Ascending aorta (tissue), 2 donors: Measurements from ENCODE around the gene CCL18. TPM values are rescaled to one million over a fixed set of nuclear protein-coding genes. Genes with fewer than 3 reads are reported as not detected.
A peak's percentile ranks its signal among the peaks of the same experiment; 100 is the strongest.
"Not testable (repeated sequence)": the region's sequence is repeated elsewhere in the genome, so short reads cannot be mapped to it uniquely, and the experiment has no call there.

ENCODE experiments used
- DNase-seq, 2 donors: peaks; one replicate each; pipeline ENCODE4 v3.0.0-alpha.2; 2019; ENCODE audit warnings: low spot score in 2 of 2
- H3K27ac ChIP-seq, 2 donors: fragments of 200-600 bp; sonication (generic); one replicate each; pipeline ENCODE4 v1.5.1; 2016 to 2017; ENCODE audit warnings: mild to moderate bottlenecking in 1 of 2
- H3K27me3 ChIP-seq: fragments of 200-600 bp; sonication (generic); one replicate; pipeline ENCODE4 v1.5.1; 2017
- H3K36me3 ChIP-seq, 2 donors: fragments of 200-600 bp; sonication (generic); one replicate each; pipeline ENCODE4 v1.5.1; 2016
- H3K4me1 ChIP-seq, 2 donors: fragments of 200-600 bp; sonication (generic); one replicate each; pipeline ENCODE4 v1.5.1; 2016 to 2017; ENCODE audit warnings: mild to moderate bottlenecking in 1 of 2
- H3K4me3 ChIP-seq, 2 donors: fragments of 200-600 bp; sonication (generic); one replicate each; pipeline ENCODE4 v1.5.1; 2016 to 2017; ENCODE audit warnings: mild to moderate bottlenecking in 1 of 2
- H3K9me3 ChIP-seq, 2 donors: fragments of 200-600 bp; sonication (generic); one replicate each; pipeline ENCODE4 v1.5.1; 2016
- CTCF ChIP-seq, 3 experiments: fragments of 200-600 bp in 2 of 3; fragments of 450-650 bp in 1 of 3; sonication (generic) in 2 of 3; IDR thresholded peaks; one replicate each; pipeline ENCODE4 v1.5.1; 2016 to 2019; ENCODE audit warnings: antibody characterized with exemption in 3 of 3, mild to moderate bottlenecking in 1 of 3, moderate library complexity in 1 of 3
- intact Hi-C: fragments of 100-400 bp; cut with DNase I; formaldehyde crosslinking; loops from one replicate; pipeline ENCODE4 v1.15.1; 2023
- total RNA-seq: library from RNA; depleted of rRNA; stranded (reverse); fragments of >200 nt; gene quantifications from one replicate; pipeline ENCODE4 v1.1.0, GENCODE V29; 2016

Gene CCL18
- total RNA-seq, 1 donor from 2014 or later, result not detected

DNA sequence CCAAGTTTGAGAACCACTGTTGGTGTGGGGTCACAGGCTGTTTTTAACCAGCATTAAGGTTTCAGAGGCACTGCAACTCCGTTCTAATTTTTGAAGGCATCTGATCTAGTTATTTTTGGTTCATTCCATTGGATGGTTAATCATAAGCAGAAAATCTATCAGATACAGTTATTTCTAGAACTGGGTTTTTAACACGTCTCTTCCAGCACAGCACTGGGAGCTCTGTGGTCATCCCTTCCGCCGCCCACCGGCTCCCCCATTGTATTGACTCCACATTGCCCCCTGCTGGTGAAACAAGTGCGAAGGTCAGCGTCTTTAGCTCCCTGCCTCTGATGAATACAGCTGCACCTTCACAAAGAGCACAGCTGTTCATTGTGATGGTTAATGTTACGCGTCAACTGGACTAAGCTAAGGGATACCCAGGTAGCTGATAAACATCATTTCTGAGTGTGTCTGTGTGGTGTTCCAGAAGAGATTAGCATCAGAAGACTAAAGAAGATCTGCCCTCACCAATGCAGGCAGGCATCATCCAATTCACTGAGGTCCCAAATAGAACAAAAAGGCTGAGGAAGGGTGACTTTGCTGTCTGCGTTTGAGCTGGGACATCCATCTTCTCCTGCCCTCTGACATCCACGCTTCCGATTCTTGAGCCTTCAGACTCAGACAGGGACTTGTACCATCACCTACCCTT, 8.5 kb downstream of the CCL18 start:
- H3K9me3 ChIP-seq, result no peaks in the 10 kb centered on the region
- no peaks in the 10 kb centered on the region for H3K36me3 ChIP-seq
- DNase-seq, result no peak
- peak in 2 of 3 experiments; percentile 11 to 41 for TF ChIP-seq CTCF (IDR thresholded peaks at IDR 0.05)
- no peak overlapping the region for H3K4me3 ChIP-seq
- no peaks in the 10 kb centered on the region for H3K27me3 ChIP-seq
- no peak overlapping the region for H3K27ac ChIP-seq
- intact Hi-C loops, result no loop called here
- H3K4me1 ChIP-seq, result no peaks in the 10 kb centered on the region

DNA sequence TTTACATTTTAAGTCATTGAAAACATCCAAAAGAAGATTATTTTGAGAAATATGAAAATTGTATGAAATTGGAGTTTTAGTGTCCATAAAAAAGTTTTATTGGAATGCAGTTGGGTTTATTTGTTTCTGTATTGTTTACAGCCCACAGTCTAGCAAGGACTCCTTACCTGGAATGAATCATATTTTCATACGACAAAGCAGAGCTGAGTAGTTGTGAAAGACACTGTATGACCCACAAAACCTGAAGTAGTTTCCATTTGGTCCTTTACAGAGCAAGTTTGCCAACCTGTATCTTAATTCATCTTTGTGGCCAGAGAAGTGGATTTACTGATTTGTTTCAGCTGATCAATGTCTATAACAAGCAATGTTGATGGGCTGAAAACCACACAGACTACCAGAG, 10.3 kb downstream of the CCL18 start:
- Histone ChIP-seq H3K4me3 (no peak overlapping the region), H3K9me3 (no peaks in the 10 kb centered on the region), H3K27ac (no peak overlapping the region), H3K27me3 (no peaks in the 10 kb centered on the region), H3K4me1 (no peaks in the 10 kb centered on the region), H3K36me3 (no peaks in the 10 kb centered on the region)
- no peak for TF ChIP-seq CTCF (IDR thresholded peaks at IDR 0.05)
- DNase-seq, result no peak
- intact Hi-C loops, result no loop called here

GRCh38 chr17:36081681-36082471, 17.8 kb downstream of the CCL18 start:
- intact Hi-C loops, result not testable (repeated sequence)

GRCh38 chr17:36082482-36083120, 18.5 kb downstream of the CCL18 start:
- DNase-seq, H3K27ac ChIP-seq, H3K4me3 ChIP-seq, intact Hi-C loops, H3K36me3 ChIP-seq, H3K27me3 ChIP-seq, H3K9me3 ChIP-seq, H3K4me1 ChIP-seq: not testable (repeated sequence)

More at GRCh38 chr17:36081681-36082471, 17.8 kb downstream of the CCL18 start:
- not testable (repeated sequence) for DNase-seq, H3K9me3 ChIP-seq, H3K4me1 ChIP-seq, H3K4me3 ChIP-seq, H3K36me3 ChIP-seq, H3K27me3 ChIP-seq, H3K27ac ChIP-seq

DNA sequence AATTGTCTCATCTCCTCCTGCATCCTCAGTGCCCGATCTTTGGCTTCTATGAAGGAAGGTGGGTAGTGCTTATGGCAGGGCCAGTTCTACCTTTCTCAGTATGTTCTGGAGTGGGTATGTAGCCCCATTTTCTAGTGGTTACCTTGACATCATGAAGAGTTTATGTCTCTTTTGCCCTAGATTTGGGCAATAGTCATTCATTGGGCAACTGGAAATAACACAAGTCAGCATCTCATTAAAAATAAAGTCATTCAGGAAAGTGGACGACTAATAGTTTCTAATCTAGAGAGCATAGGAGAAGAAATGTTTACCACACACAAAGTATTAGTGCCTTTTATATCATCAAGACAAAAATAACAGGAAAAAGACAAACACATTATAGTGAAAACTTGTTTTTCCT, 19.6 kb downstream of the CCL18 start:
- intact Hi-C loops, DNase-seq, H3K4me1 ChIP-seq: not testable (repeated sequence)

DNA sequence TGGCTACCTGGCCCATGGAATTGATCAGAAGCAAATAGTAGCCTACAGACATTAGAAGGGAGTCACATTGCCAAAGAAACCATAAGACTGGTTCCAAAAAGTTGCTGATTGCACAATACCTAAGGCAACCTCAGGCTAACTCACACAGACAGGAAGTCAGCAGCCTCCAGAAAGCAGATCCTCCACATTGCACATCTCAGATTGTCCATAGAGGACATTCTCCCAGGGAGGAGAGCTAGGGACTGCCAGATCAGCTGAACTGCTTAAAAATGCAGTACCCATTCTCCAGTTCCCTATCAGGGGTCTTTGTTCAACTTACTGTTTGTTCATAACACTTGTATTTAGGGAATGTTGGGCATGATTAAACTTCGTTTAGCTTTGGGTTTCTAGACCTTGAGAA, 21.7 kb downstream of the CCL18 start:
- TF ChIP-seq CTCF (IDR thresholded peaks at IDR 0.05), result no peak
- Histone ChIP-seq H3K4me1 (no peaks in the 10 kb centered on the region), H3K27ac (no peak overlapping the region), H3K4me3 (no peak overlapping the region), H3K9me3 (no peaks in the 10 kb centered on the region), H3K27me3 (no peaks in the 10 kb centered on the region), H3K36me3 (no peaks in the 10 kb centered on the region)
- intact Hi-C loops, result no loop called here
- DNase-seq, result no peak

More for the DNA sequence above, 19.6 kb downstream of the CCL18 start:
- not testable (repeated sequence) for H3K36me3 ChIP-seq, H3K27ac ChIP-seq, H3K9me3 ChIP-seq, H3K27me3 ChIP-seq, H3K4me3 ChIP-seq

DNA sequence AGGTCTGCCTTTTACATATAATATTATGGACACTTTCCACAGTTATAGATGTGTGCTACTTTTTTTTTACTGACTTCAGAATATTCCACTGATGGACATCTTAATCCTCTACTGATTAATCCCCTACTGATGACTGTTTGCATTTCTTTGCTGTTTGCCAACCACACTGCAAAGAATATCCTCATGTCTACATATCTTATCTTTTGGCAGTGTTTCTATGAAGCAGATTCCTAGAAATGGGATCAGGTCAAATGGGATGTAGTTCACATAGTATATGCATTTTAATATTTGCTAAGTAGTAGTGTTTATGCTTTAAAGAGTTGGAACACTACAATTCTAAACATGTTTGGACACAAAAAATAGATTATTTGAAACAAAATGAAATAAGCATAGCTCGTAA, 22.7 kb downstream of the CCL18 start:
- H3K4me1 ChIP-seq, result no peaks in the 10 kb centered on the region
- no peaks in the 10 kb centered on the region for H3K9me3 ChIP-seq
- no peaks in the 10 kb centered on the region for H3K36me3 ChIP-seq
- H3K4me3 ChIP-seq, result no peak overlapping the region
- intact Hi-C loops, result no loop called here
- H3K27me3 ChIP-seq, result no peaks in the 10 kb centered on the region
- H3K27ac ChIP-seq, result no peak overlapping the region
- no peak for TF ChIP-seq CTCF (IDR thresholded peaks at IDR 0.05)
- DNase-seq, result no peak

- H3K4me1 ChIP-seq, H3K9me3 ChIP-seq, H3K27me3 ChIP-seq, intact Hi-C loops, DNase-seq, H3K36me3 ChIP-seq, H3K4me3 ChIP-seq, H3K27ac ChIP-seq: not testable (repeated sequence)
Observed at GRCh38 chr17:36087471-36087870, 23.4 kb downstream of the CCL18 start.

DNA sequence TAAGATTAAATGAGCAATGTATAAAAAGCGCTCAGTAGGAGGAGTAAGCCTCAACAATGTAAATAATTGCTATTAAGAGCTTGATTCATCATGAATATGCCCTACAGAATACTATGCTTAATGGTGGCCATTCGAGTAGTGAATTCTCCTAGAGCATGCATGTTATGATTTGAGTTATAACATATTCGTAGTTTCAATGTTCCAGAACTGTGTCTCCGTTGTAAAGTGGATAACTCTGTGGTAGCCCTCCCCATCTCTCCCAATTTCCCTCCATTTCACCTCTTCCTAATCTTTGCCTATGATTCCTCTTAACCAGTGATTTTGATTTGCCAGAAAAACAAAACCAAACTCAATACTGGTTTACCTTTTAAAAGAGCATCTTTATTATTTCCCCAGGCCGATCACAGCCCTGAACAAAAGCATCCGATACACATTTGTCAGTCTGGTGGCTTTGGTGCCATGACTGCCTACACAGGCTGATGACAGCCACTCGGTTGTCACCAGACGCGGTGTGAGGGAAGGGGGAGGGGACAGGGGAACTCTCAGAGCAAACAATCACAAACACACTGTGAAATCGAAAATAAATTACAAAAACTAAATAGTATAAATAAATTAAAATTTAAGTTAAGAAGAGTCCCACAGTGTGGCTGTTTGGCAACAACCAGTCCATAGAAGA, 24.0 kb downstream of the CCL18 start:
- H3K4me1 ChIP-seq, intact Hi-C loops, H3K27ac ChIP-seq, H3K4me3 ChIP-seq, H3K9me3 ChIP-seq, H3K36me3 ChIP-seq, DNase-seq, H3K27me3 ChIP-seq: not testable (repeated sequence)
